HUES64 (cell line): ENCODE data around the gene LMX1B.
A peak's percentile ranks its signal among the peaks of the same experiment; 100 is the strongest.

Experiments used
- H3K27ac ChIP-seq: 2 replicates; pipeline ENCODE4 v1.7.0; 2013; ENCODE audit warnings: low read depth, low read length, inconsistent platforms
- H3K27me3 ChIP-seq: 2 replicates; pipeline ENCODE4 v1.6.1; 2013; ENCODE audit warnings: mild to moderate bottlenecking, low read length; ENCODE audit not compliant: insufficient read depth
- H3K36me3 ChIP-seq: 2 replicates; pipeline ENCODE4 v1.6.1; 2013; ENCODE audit warnings: mild to moderate bottlenecking, low read length; ENCODE audit not compliant: insufficient read depth
- H3K4me1 ChIP-seq: 2 replicates; pipeline ENCODE4 v1.6.1; 2013; ENCODE audit warnings: mild to moderate bottlenecking, low read length, moderate library complexity; ENCODE audit not compliant: insufficient read depth
- H3K4me3 ChIP-seq: 2 replicates; pipeline ENCODE4 v1.5.1; 2013; ENCODE audit warnings: mild to moderate bottlenecking, low read length, moderate library complexity
- H3K9ac ChIP-seq: 2 replicates; pipeline ENCODE4 v1.6.1; 2013; ENCODE audit warnings: mild to moderate bottlenecking, low read depth, low read length
- H3K9me3 ChIP-seq: 2 replicates; pipeline ENCODE4 v1.6.1; 2013; ENCODE audit warnings: low read depth, low read length; ENCODE audit not compliant: insufficient read depth
- WGBS: fragments of 150-250, 120-280 bp; methylation state at CpG from one replicate; pipeline ENCODE4 v1.1.7; 2013; ENCODE audit warnings: missing lambda C conversion rate; 5-methylcytosine and 5-hydroxymethylcytosine counted together

The LMX1B gene

GRCh38 chr9:126636983-126637798 lies 23.5 kb downstream of the LMX1B start:
- no peak overlapping the region for H3K27ac ChIP-seq
- H3K9me3 ChIP-seq: no peaks in the 10 kb centered on the region
- no peak overlapping the region for H3K9ac ChIP-seq
- H3K36me3 ChIP-seq: no peaks in the 10 kb centered on the region
- H3K4me1 ChIP-seq: 0 out of 2 replicates have a peak, but pooled peaks cover 3% of the 10 kb centered on the region
- 74% methylated on average over 16 of the region's 17 CpGs for WGBS
- H3K27me3 ChIP-seq: peaks cover 100% of the 10 kb centered on the region
- H3K4me3 ChIP-seq: no peak overlapping the region

GRCh38 chr9:126638571-126639132 lies 24.9 kb downstream of the LMX1B start:
- Histone ChIP-seq H3K27me3 (peaks cover 100% of the 10 kb centered on the region), H3K27ac (no peak overlapping the region), H3K36me3 (no peaks in the 10 kb centered on the region), H3K9me3 (no peaks in the 10 kb centered on the region), H3K4me3 (peak overlapping the region; percentile 38), H3K4me1 (peaks cover 6% of the 10 kb centered on the region; the same call in 1 of the 2 replicates), H3K9ac (no peak overlapping the region)
- under 1% methylated on average over 30 of the region's 30 CpGs for WGBS

- no peaks in the 10 kb centered on the region for H3K36me3 ChIP-seq
- no peaks in the 10 kb centered on the region for H3K9me3 ChIP-seq
- H3K27ac ChIP-seq: no peak overlapping the region
- 43% methylated on average over 12 of the region's 12 CpGs for WGBS
- peaks cover 11% of the 10 kb centered on the region; the same call in 1 of the 2 replicates for H3K4me1 ChIP-seq
- H3K9ac ChIP-seq: no peak overlapping the region
- peaks cover 100% of the 10 kb centered on the region for H3K27me3 ChIP-seq
- H3K4me3 ChIP-seq: peak overlapping the region; percentile 38; the same call in 1 of the 2 replicates
These were observed 25.7 kb downstream of the LMX1B start for GRCh38 chr9:126639318-126640000.

GRCh38 chr9:126641118-126641851 lies 27.6 kb downstream of the LMX1B start:
- H3K27ac ChIP-seq: no peak overlapping the region
- no peak overlapping the region for H3K4me3 ChIP-seq
- no peak overlapping the region for H3K9ac ChIP-seq
- WGBS: 64% methylated on average over 8 of the region's 8 CpGs
- H3K4me1 ChIP-seq: peaks cover 11% of the 10 kb centered on the region; the same call in 1 of the 2 replicates
- H3K9me3 ChIP-seq: no peaks in the 10 kb centered on the region
- H3K36me3 ChIP-seq: no peaks in the 10 kb centered on the region
- H3K27me3 ChIP-seq: peaks cover 97% of the 10 kb centered on the region

- H3K36me3 ChIP-seq: no peaks in the 10 kb centered on the region
- H3K27ac ChIP-seq: no peak overlapping the region
- no peak overlapping the region for H3K4me3 ChIP-seq
- H3K9me3 ChIP-seq: no peaks in the 10 kb centered on the region
- peaks cover 94% of the 10 kb centered on the region for H3K27me3 ChIP-seq
- H3K9ac ChIP-seq: no peak overlapping the region
- WGBS: 79% methylated on average over 13 of the region's 13 CpGs
- peaks cover 11% of the 10 kb centered on the region; the same call in 1 of the 2 replicates for H3K4me1 ChIP-seq
These were observed 28.4 kb downstream of the LMX1B start for GRCh38 chr9:126642010-126642744.

- H3K9me3 ChIP-seq: no peaks in the 10 kb centered on the region
- no peak overlapping the region for H3K27ac ChIP-seq
- H3K4me3 ChIP-seq: no peak overlapping the region
- H3K36me3 ChIP-seq: no peaks in the 10 kb centered on the region
- H3K27me3 ChIP-seq: peaks cover 94% of the 10 kb centered on the region
- peaks cover 11% of the 10 kb centered on the region; the same call in 1 of the 2 replicates for H3K4me1 ChIP-seq
- no peak overlapping the region for H3K9ac ChIP-seq
- WGBS: 68% methylated on average over 6 of the region's 6 CpGs
These were observed 29.1 kb downstream of the LMX1B start for GRCh38 chr9:126642839-126643238.

GRCh38 chr9:126643945-126644527 lies 30.3 kb downstream of the LMX1B start:
- Histone ChIP-seq H3K4me1 (peaks cover 10% of the 10 kb centered on the region; the same call in 1 of the 2 replicates), H3K27ac (no peak overlapping the region), H3K27me3 (peaks cover 86% of the 10 kb centered on the region), H3K9ac (no peak overlapping the region), H3K36me3 (no peaks in the 10 kb centered on the region), H3K4me3 (no peak overlapping the region), H3K9me3 (no peaks in the 10 kb centered on the region)
- WGBS: 67% methylated on average over 15 of the region's 16 CpGs

GRCh38 chr9:126646162-126646561 lies 32.4 kb downstream of the LMX1B start:
- H3K27me3 ChIP-seq: peaks cover 83% of the 10 kb centered on the region
- H3K27ac ChIP-seq: no peak overlapping the region

GRCh38 chr9:126647585-126648411 lies 34.1 kb downstream of the LMX1B start:
- H3K27me3 ChIP-seq: peaks cover 82% of the 10 kb centered on the region
- 83% methylated on average over 16 of the region's 16 CpGs for WGBS
- no peaks in the 10 kb centered on the region for H3K36me3 ChIP-seq
- H3K9me3 ChIP-seq: no peaks in the 10 kb centered on the region
- no peak overlapping the region for H3K27ac ChIP-seq
- no peak overlapping the region for H3K9ac ChIP-seq
- peaks cover 14% of the 10 kb centered on the region; the same call in 1 of the 2 replicates for H3K4me1 ChIP-seq
- no peak overlapping the region for H3K4me3 ChIP-seq

More at GRCh38 chr9:126646162-126646561, 32.4 kb downstream of the LMX1B start:
- Histone ChIP-seq H3K4me1 (peaks cover 8% of the 10 kb centered on the region; the same call in 1 of the 2 replicates), H3K36me3 (no peaks in the 10 kb centered on the region), H3K9ac (no peak overlapping the region), H3K9me3 (no peaks in the 10 kb centered on the region), H3K4me3 (no peak overlapping the region)
- 81% methylated on average over 4 of the region's 4 CpGs for WGBS
